WTC11 (cell line): ENCODE measurements around the gene PCDHA3. TPM values are rescaled to one million over a fixed set of nuclear protein-coding genes. Genes with fewer than 3 reads are reported as not detected.
"Not testable (repeated sequence)": the region's sequence is repeated elsewhere in the genome, so short reads cannot be mapped to it uniquely, and the experiment has no call there.

Experiments
- ATAC-seq: fragments of 200-7000 bp; cut with Tn5 transposase; 2 replicates; pipeline ENCODE4 v1.10.0; 2021; ENCODE audit warnings: mild to moderate bottlenecking, moderate library complexity
- CTCF ChIA-PET: fragments of 300-600 bp; sonication (Branson Sonifier 250); formaldehyde crosslinking; loops from one replicate; lab custom pipeline; 2021; ENCODE audit warnings: antibody characterized with exemption; lab: Charles Lee
- POLR2A ChIA-PET: fragments of 350-600 bp; sonication (Branson Sonifier 250); formaldehyde crosslinking; loops from one replicate; lab custom pipeline; 2021; ENCODE audit warnings: antibody characterized with exemption; lab: Charles Lee
- DNase-seq: peaks from one replicate; pipeline ENCODE4 v3.0.0; 2021; ENCODE audit warnings: low spot score
- H3K27ac Mint-ChIP-seq: 2 replicates; pipeline ENCODE4 v1.8.0; 2021; ENCODE audit warnings: mixed read lengths
- H3K27me3 Mint-ChIP-seq: 2 replicates; pipeline ENCODE4 v1.8.0; 2021; ENCODE audit warnings: low read depth, mild to moderate bottlenecking, moderate library complexity, mixed read lengths
- H3K36me3 Mint-ChIP-seq: 2 replicates; pipeline ENCODE4 v1.8.0; 2021; ENCODE audit warnings: mixed read lengths
- H3K4me1 Mint-ChIP-seq: 2 replicates; pipeline ENCODE4 v1.8.0; 2022; ENCODE audit warnings: mixed read lengths
- H3K4me3 Mint-ChIP-seq: 2 replicates; pipeline ENCODE4 v1.8.0; 2021; ENCODE audit warnings: mild to moderate bottlenecking, moderate library complexity, mixed read lengths
- H3K9me3 Mint-ChIP-seq: 2 replicates; pipeline ENCODE4 v1.8.0; 2021; ENCODE audit warnings: mixed read lengths
- ATF6 ChIP-seq: sonication (generic); formaldehyde crosslinking; IDR thresholded peaks from 2 replicates; pipeline ENCODE4 v1.8.1; 2023; ENCODE audit warnings: mild to moderate bottlenecking, missing genetic modification reagents
- CREM ChIP-seq: sonication (generic); formaldehyde crosslinking; IDR thresholded peaks from 2 replicates; pipeline ENCODE4 v1.8.1; 2022; ENCODE audit warnings: mild to moderate bottlenecking, missing genetic modification reagents, moderate library complexity
- CTCF ChIP-seq: fragments of 200-600 bp; IDR thresholded peaks from 2 replicates; pipeline ENCODE4 v1.8.0; 2022; ENCODE audit warnings: antibody characterized with exemption
- FOXP1 ChIP-seq: sonication (generic); formaldehyde crosslinking; IDR thresholded peaks from 2 replicates; pipeline ENCODE4 v1.8.0; 2022; ENCODE audit warnings: missing genetic modification reagents, mild to moderate bottlenecking, moderate library complexity, borderline replicate concordance
- HMGXB4 ChIP-seq: sonication (generic); formaldehyde crosslinking; IDR thresholded peaks from 2 replicates; pipeline ENCODE4 v1.8.1; 2023; ENCODE audit warnings: mild to moderate bottlenecking, moderate library complexity, missing genetic modification reagents
- MAX ChIP-seq: sonication (generic); formaldehyde crosslinking; IDR thresholded peaks from 2 replicates; pipeline ENCODE4 v1.8.0; 2022; ENCODE audit warnings: mild to moderate bottlenecking, missing genetic modification reagents
- NFYB ChIP-seq: sonication (generic); formaldehyde crosslinking; conservative IDR thresholded peaks from 2 replicates; pipeline ENCODE4 v1.8.0; 2022; ENCODE audit warnings: low read depth, missing genetic modification reagents
- PREB ChIP-seq: sonication (generic); formaldehyde crosslinking; IDR thresholded peaks from 2 replicates; pipeline ENCODE4 v1.8.1; 2022; ENCODE audit warnings: mild to moderate bottlenecking, missing genetic modification reagents, moderate library complexity, borderline replicate concordance
- SMAD4 ChIP-seq: sonication (generic); formaldehyde crosslinking; IDR thresholded peaks from 2 replicates; pipeline ENCODE4 v1.8.0; 2022; ENCODE audit warnings: mild to moderate bottlenecking, missing genetic modification reagents
- SP1 ChIP-seq: sonication (generic); formaldehyde crosslinking; conservative IDR thresholded peaks from 2 replicates; pipeline ENCODE4 v1.8.1; 2022; ENCODE audit warnings: missing genetic modification reagents
- TEAD1 ChIP-seq: sonication (generic); formaldehyde crosslinking; IDR thresholded peaks from 2 replicates; pipeline ENCODE4 v1.8.0; 2022; ENCODE audit warnings: mild to moderate bottlenecking, missing genetic modification reagents
- total RNA-seq: library from RNA; stranded (reverse); gene quantifications from 3 replicates; pipeline ENCODE4 v1.2.3, GENCODE V29; 2021

The PCDHA3 gene
- total RNA-seq, 1 experiment from 2014 or later, result 3.4 TPM

- TF ChIP-seq ATF6, result no peak
- no peak for TF ChIP-seq SP1 (CRISPR knock-in tag)
- no peak for TF ChIP-seq FOXP1 (CRISPR knock-in tag)
- TF ChIP-seq, all 79 proteins: peak for 0
Measured at GRCh38 chr5:140802781-140803271, 2.0 kb downstream of the PCDHA3 start (continued).

GRCh38 chr5:140806834-140807775, 6.2 kb downstream of the PCDHA3 start, which contains the start of gene PCDHA4:
Gene PCDHA4, plus strand, starts transcription at chr5:140807068.
- no peaks in the 10 kb centered on the region for H3K27me3 Mint-ChIP-seq
- DNase-seq (peak; percentile 90), ATAC-seq (peak; percentile 89)
- peak within 1 kb of the TSS; percentile 92 for H3K4me3 Mint-ChIP-seq
- peaks cover 10% of the 10 kb centered on the region; the same call in 1 of the 2 replicates for H3K36me3 Mint-ChIP-seq
- peaks cover 2% of the 10 kb centered on the region for H3K9me3 Mint-ChIP-seq
- CTCF ChIA-PET, result interaction anchor here (0.6 to 5.4 kb wide), 31 partner anchors 11 to 448 kb away, joined by 3 to 61 read pairs (median 4); partner anchors contain the start of genes IK, PCDHA1, PCDHA10 and PCDHA11
- peaks cover 7% of the 10 kb centered on the region for H3K4me1 Mint-ChIP-seq
- POLR2A ChIA-PET, result interaction anchor here (0.6 kb wide), 1 partner anchor 21 kb away, joined by 4 read pairs; no protein-coding TSS in a partner anchor
- TF ChIP-seq HMGXB4 (CRISPR knock-in tag) (peak; percentile 86), CREM (no peak), PREB (CRISPR knock-in tag) (no peak), SMAD4 (CRISPR knock-in tag) (no peak), TEAD1 (CRISPR knock-in tag) (0 out of 2 replicates have a peak, but pooled peaks have one; percentile 41), CTCF (peak; percentile 80), NFYB (CRISPR knock-in tag) (no peak), MAX (CRISPR knock-in tag) (peak; percentile 53; the same call in 1 of the 2 replicates)
- H3K27ac Mint-ChIP-seq, result peak within 1 kb of the TSS; percentile 36; the same call in 1 of the 2 replicates

- H3K4me1 Mint-ChIP-seq, POLR2A ChIA-PET, DNase-seq, ATAC-seq, H3K9me3 Mint-ChIP-seq, H3K36me3 Mint-ChIP-seq, H3K27me3 Mint-ChIP-seq, H3K27ac Mint-ChIP-seq: not testable (repeated sequence)
- CTCF ChIA-PET, result interaction anchor here (0.6 to 5.4 kb wide), 30 partner anchors 11 to 449 kb away, joined by 3 to 61 read pairs (median 4); partner anchors contain the start of genes IK, PCDHA1, PCDHA10 and PCDHA11
- peak overlapping the region; percentile 92; the same call in 1 of the 2 replicates for H3K4me3 Mint-ChIP-seq
Measured at GRCh38 chr5:140808241-140808888, 7.5 kb downstream of the PCDHA3 start.
